Right renal cortex interstitium (tissue), 3 donors: Measurements from ENCODE around the gene RPP25L. TPM values are rescaled to one million over a fixed set of nuclear protein-coding genes. Genes with fewer than 3 reads are reported as not detected.

ENCODE experiments used
- DNase-seq, 3 donors: peaks; one replicate each; pipeline ENCODE4 v3.0.0-alpha.2; 2013; ENCODE audit warnings: low read depth in 3 of 3, low spot score in 2 of 3
- polyA plus RNA-seq, 3 donors: library from polyadenylated mRNA; unstranded; fragments of 120-200 nt; gene quantifications; one replicate each; pipeline ENCODE4 v1.2.1, GENCODE V29; 2013; ENCODE audit not compliant: insufficient read length in 3 of 3

The RPP25L gene
- polyA plus RNA-seq, 3 donors = 23.4 to 28.8 (median 28.7) TPM

DNA sequence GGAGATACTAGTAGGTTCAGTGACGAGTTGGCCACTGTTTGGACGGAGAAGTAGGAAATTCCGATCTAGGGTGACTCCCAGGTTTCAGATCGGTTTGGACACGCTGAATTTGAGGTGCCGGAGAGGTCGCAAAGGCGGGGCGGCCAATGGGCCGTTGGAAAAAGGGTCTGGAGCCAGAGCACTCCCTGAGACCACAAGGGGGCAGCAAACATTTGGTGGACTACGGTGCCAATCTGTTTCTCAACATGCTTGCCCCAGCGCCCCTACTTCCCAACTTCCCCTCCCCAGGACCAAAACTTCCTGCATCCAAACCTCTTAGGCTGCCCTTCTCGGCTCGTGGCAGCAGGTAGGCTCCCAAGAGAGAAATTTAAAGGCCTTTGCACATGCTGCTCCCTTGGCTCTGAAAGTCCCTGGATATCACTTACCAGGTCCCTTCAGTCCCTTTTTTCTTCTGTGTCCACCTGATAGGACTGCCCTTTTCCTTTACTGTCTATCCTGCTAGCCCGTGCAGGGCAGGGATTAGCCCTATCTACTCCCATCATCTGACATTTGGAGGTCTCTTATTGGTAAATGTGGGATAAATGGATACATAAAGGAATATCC, 992 bp upstream of the RPP25L start:
- no peak for DNase-seq

DNA sequence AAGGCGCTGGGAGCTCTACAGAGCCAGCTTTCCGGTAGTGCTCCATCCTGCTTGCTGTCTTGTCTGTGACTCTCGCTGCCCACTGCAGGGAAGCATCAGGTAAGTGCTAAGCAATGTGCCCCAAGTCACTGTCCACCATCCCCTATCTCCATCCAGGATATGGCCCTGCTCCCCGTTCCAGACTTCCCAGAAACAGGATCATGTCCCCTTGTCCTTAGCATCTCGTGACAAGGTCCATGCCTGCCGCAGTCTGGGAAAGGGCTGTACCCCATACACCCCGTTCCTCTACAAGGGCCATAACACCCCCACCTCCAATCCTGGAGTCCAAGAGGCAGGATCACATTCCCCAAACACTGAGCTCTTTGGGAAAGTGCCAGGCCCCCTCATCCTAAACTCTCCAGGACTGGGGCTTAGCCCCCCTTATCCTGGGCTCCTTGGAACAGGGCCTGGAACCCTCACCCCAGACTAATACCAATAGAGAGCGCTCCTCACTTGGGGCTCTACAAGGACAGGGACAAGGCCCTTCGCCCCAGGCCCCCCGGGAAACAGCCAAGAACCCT, 566 bp downstream of the RPP25L start:
- no peak for DNase-seq

DNA sequence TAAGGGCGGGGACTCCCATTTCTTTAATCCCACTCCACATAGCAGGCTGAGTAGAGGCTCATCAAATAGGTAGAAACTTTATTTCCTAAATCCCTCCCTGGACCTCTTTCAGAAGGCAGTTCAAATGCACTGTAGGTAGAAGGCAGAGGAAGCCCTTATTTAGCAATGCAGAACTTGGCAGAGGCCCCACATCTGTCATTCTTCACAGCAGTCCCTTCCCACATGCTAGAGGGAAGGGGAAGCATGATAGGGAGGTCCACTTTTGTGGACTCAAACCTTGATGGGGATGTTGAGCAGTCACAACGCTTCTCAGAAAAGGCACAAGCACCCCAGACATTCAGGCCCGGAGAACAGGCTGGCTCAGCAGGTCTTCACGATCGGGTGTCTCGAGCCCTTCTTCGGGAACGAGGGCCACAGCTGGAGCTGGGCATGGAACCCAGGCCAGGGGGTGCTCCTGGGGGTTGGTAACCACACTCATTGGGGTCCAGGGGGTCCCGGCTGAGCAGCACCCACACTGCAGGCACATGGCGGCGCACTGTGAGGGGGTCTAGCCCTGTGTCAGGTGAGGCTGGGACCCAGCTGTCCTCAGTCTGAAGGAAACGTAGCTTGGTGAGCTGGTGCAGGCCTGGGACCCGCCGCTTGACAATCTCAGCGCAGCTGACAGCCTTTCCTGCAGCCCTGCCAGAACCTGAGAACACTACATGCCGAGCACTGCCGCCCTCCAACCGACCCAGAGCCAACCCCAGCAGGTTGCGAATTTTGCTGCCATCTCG, 1.3 kb downstream of the RPP25L start:
- no peak for DNase-seq

DNA sequence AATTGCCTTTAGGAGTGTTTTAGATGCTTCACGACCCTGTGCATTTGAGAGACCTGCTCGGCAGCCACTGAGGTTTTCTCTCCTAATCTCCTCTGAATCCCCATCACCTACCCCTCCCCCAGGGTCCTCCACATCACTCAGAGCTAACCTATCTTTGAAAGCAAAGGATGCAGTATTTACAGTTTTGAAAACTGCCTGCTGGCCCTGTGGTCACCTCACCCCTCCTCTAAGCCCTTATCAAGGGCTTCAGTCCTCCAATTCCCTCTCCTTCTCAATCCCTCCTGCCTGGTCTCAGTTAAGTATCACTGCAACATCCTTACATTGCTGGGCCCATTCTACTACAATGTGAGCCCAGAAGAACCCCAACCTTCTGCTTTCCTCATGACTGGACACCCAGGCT, 4.6 kb downstream of the RPP25L start:
- DNase-seq = no peak

DNA sequence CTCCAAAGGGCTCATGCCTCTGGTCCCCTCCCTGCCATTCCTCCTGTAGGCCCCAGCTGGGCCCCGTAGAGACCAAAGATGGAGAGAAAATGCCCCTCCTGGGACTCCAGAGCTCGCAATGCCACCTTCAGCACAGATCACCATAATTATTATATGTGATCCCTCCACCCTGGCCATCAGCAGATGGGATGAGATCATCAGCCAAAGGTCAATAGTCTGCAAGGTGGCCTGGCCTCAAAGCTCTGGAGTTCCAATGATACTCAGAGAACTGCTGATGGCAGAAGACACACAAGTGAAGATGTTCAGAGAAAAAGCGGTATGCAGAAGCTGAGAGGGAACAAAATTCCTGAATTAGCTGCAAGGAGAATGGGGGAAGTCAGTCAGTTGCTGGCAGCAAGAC, 5.0 kb downstream of the RPP25L start:
- DNase-seq = no peak

DNA sequence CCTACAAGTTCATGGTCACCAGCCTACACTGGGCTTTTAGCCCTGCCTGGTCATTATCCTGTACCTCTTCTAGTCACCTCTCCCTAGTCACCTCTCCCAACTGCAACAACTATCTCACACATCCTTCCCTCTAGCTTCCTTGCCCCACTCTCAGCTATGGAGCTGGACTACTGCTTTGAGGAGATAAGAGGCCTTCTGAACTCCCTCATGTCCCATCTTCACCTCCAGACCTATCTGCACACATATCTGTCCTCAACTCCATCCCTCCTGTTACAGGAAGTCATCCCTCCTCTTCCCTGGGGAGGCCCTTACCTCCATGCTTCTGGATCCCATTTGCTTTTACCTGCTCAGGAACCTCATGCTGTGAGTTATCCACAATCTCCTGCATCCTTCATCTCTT, 5.7 kb downstream of the RPP25L start:
- DNase-seq = no peak

DNA sequence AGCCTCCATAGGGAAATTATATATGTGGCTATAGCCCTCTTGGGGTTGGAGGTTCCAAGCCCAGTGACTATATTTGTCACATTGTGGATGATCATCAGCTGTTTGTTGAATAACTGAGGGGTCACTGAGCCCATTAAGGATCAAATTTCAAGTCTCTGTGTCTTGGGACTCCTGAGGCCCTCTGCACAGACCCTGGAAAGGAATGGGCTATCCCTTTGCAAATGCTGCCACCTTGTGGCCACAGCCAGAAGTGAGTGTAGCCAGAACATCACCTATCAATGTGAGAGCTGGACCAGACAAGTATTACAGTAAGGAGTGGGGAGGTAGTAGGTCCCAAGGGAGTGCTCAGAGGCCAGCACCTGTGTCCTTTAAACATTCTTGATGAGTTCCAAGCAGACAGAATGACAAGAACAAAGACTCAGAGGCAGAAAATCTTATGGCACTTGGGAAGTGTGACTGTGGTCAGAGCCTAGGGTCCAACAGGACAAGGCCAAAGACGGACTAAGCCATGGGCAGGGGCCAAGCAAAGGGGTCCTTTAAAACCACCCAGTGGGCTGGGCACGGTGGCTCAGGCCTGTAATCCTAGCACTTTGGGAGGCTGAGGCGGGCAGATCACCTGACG, 8.2 kb downstream of the RPP25L start:
- no peak for DNase-seq

DNA sequence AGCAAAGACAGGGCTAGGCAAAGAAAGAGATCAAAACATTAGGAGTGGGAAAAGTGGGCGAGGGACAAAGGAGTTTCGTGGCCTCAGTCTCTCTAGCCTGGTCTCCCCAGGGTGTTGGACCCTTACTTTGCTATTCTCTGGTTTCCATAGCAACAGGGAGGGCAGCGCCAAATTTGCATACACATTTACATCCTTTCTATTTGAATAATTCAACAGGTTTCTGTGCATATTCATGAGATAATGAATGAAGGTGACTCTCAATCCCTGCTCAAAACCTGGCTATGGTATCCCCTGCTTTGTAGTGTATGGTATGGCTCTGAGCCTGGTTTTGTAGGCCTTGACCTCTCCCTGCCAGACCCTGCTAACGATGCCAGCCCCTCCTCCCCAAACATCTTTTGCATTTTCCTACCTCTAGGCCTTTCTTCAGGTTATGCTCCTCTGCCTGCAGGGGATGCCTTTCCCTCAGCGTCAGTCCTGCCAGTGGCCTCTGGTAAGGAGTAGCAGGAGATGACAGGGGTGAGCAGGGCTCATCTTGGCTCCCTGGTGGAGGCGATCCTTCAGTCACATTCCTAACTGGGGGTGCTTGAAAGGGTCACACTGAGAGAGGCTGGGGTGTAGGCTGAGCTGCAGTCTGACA, 9.8 kb downstream of the RPP25L start:
- no peak for DNase-seq

DNA sequence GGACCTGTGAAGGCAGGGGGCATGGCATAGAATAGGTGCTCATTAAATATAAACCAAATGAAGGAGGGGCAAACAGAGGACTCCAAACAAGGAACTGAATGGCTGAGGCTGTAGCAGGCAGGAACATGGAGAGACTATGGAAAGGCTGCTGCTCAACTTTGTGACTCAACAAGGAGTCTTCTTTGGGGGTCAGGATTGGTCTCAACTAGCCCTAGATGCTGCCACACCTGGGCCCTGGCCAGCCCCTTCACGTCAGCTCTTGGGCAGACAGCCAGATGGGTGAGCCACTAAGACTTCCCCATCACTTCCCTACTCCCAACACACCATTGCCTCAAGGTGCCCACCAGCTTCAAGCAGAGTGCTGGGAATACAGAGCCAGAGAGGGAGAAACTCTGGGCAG, 11.0 kb downstream of the RPP25L start:
- no peak for DNase-seq

DNA sequence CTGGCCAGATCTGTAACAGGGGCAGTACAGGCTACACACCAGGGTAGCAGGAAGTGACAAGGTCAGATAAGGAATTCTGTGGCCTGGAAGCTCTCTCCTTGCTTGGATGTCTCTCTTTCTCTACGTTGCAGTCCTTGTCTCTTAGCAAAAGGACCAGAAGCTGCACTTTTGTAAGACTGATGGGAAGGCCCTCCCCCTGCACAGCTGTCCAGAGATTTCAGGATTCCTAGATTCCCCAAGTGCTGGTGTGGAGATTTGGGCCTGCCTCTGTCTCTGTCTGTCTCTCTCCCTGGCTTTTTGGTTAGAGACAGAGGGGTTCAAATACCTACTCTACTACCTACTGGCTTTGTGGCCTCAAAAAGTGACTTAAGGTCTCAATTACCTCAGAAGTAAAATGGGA, 12.4 kb downstream of the RPP25L start:
- no peak for DNase-seq

DNA sequence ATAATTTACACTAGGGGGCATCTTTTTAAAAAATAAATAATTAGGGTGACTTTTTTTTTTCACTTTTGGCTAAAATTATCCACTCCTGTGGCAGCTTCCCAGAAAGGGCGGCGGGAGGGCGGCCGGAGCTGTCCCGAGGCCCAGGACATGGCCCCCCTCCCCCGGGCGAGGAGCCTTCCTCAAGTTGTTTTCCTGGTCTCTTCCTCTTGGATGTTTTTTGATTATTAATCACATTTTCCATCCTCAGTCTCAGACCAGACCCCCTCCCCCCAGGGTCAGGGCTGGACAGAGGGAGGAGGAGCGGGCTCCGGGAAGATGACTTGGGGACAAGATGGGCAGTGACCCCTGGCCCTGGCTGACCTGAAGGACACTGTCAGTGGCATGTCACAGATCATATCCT, 17.7 kb downstream of the RPP25L start:
- no peak for DNase-seq

DNA sequence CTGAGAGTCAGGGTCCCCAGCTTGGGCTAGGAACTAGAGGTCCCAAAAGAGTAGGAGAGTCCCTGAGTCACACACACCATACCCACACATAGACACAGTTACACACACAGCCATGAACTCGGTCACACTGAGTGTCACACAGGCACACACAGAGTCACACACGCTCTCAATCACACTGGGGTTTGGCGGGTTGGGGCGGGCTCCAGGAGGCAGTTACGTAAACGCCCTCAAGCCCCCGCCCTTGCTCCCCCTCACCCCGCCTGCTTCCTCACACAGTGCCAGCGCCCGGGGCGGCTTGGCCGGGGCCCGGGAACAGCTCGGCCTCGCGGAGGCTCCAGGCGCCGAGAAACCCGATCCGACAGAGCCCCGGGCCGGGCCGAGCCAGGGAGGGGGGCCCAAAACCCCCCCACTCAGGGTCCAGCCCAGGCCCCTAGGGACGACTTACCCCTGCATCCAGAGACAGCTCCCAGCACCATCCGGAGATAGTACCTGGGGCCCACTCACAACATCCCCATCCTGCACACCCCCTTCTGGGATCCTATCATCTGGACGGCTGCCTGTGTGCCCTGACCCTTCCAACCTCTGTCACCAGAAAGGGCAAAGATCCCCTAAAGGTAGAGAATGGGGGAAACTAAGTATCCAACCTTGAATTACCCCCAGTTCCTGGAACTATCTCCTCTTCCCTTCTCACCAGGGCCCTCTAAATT, 18.8 kb downstream of the RPP25L start:
- DNase-seq = no peak

DNA sequence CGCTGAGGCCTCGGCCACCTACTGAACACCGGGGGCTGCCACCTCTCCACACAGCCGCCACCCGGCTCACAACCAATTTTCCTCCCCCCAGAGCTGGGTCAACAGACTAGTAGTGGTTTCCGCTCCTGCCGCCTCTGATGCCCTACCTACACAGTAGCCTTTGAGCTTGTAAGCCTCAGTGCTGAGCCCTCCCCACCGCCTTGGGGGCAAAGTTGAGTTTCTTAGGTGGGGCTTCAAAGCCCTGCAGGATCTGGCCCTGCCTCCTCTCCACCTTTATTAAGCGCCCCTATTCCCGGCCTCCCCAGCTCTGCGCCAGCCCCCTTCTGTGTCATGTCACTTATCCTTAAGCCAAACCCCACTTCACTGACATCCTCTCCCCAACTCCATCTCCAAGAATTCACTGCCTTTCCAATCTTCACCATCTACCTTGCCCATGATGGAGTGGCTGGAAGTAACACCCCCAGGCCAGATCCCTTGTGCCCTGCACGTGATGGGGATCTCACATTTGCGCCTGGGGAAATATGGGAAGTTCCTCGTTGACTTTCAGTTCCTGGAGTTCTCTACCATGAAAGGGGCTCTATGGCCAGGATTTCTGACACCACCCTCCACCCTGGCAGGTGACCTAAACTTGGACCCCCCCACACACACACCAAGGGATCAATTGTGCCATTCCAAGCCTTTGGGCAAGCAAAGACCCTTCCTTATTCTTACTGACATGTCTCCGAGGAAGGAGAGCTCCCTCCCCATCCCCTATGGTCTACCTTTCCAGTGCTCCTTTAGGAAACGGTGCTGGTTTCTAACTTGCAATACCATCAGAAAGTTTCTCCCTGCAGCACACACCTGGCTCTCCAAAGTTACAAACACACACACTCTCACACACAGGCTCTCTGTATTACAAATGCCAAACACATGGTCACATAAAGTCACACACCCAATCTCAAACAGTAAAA, 19.7 kb downstream of the RPP25L start:
- no peak for DNase-seq

DNA sequence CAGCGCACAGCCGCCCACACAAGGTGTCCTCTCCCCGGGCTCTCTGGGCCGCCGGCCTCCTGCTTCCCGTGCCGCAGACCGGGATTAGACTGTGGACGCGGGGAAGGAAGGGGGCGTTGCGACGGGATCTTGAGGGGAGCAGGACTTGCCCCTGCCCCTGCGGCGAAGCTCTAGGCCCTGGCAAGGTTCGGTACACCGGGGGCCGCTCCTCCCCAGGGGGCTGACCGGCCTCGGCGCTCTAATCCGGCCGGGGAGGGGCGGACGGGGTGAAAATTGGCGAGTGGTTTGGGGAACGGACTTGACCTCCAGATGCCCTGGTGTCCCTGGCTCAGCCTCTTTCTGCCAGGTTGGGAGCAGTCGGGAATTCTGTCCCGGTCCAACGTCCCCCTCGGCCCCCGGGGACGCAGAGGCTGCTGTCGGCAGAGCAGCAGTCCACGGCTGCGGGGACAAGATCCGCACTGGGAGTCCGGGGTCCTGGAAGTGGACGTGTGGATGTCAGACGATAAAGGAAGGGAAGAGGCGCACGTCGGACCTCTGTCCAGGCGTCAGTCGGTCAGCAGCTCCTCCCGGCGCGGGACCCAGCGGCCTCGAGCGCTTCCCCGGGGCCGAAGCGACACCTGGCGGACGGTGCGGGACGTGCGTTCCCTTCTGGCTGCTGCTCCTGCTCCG, 20.5 kb downstream of the RPP25L start:
- DNase-seq = no peak

DNA sequence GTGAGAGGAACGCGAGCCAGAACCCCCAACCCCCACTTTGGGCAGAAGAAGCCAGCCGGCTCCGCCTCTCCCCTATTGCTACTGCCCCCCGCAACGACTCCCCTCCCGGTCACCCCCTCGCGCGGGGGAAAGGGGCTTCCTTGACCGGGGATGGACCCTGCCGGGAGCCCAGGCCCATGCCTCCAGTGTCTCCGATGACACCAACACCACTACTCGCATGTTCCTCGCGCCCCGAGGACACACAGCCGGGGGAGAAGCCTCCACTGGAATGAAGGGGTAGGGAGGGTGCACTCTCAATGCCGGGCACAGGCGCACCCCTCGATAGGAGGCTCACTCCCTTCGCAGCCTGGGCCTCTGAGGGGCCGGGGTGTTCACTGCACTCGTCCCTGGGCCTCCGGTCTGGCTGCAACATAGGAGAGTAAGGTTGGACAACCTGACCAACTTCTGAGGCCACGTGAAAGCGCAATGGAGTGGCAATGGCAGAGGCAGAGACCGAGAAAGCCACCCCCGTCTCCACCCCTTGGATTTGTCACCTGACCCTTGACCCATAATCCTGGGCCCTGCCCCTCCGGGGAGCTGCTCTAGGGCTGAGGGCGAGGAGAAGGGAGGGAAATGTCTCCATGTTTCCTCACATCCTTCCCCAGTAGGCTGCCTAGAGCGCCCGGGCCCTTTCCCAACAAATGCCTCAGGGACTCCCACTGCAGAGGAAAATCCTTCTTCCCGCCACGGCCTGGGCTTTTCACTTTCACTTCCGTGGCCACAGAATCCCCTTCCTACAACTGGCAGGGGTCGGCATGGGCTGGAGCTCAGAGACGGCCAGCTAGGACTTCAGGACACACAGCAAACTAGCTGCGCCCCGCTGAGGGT, 21.3 kb downstream of the RPP25L start:
- no peak for DNase-seq

DNA sequence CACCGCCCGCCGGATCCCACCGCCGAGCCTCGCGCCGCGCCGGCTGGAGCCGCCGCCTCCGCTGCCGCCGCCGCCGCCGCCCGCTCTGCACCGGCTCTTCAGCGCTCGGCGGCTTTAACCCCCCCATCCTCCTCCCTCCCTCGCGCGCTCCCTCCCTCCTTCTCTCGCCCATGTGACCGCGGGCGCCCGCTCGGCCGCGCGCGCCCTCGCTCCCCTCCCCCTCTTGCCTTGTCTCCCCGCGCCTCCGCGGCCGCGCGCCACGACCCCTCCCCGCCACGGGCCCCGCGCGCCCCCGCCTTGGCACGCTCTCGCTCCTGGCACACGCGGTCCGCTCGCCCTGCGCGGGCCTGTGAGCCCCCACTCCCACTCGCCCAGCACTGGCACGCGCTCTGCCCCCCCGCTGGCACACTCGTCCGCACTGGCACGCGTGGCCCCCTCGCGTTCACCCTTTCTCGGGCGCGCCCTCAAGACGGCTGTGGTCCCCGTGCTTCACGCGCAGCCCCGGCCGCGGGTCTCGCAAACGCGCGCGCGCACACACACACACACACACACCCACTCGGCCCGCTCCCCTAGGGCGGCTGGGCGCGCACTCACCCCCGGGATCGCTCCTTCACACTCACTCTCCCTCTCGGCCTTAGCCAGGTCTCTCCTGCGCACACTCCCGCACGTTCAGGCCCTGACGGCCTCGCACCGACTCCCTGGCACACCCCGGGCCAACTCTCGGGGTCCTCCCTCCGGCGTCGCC, 22.1 kb downstream of the RPP25L start, which contains the start of gene CNTFR:
TSS of gene CNTFR (minus strand) at position 89 of the 745 bp plus-strand sequence. CDS start 20,743 bp downstream, outside the sequence.
- no peak for DNase-seq
